ENCODE data around the gene PUSL1. TPM values are rescaled to one million over a fixed set of nuclear protein-coding genes. Genes with fewer than 3 reads are reported as not detected.

The PUSL1 gene
- total RNA-seq, 1 donor from 2014 or later, result 9.8 TPM

- no peak for DNase-seq (ENCODE audit: low read depth in 2 of 2)
Measured at GRCh38 chr1:1321477-1321876, 13.1 kb downstream of the PUSL1 start.

- no peak for DNase-seq (ENCODE audit: low read depth in 2 of 2)
Measured at GRCh38 chr1:1322418-1322817, 14.0 kb downstream of the PUSL1 start.

GRCh38 chr1:1322952-1323351 lies 14.6 kb downstream of the PUSL1 start:
- no peak for DNase-seq (ENCODE audit: low read depth in 2 of 2)

GRCh38 chr1:1324084-1324523 lies 15.7 kb downstream of the PUSL1 start:
- no peak for DNase-seq (ENCODE audit: low read depth in 2 of 2)

- DNase-seq (ENCODE audit: low read depth in 2 of 2), result peak; percentile 77 to 92
Measured at GRCh38 chr1:1324524-1325287, 16.3 kb downstream of the PUSL1 start, which contains the start of the genes CPTP and INTS11. Gene CPTP (plus strand): TSS chr1:1324802. CDS start chr1:1326911, 2,109 bp downstream. Gene INTS11 (minus strand): TSS chr1:1324660. CDS start chr1:1324608, 52 bp downstream.

- DNase-seq (ENCODE audit: low read depth in 2 of 2), result peak; percentile 30 to 67
Measured at GRCh38 chr1:1325288-1326074, 17.1 kb downstream of the PUSL1 start.

- DNase-seq (ENCODE audit: low read depth in 2 of 2), result no peak
Measured at GRCh38 chr1:1326075-1326605, 17.7 kb downstream of the PUSL1 start.

GRCh38 chr1:1327291-1327690 lies 18.9 kb downstream of the PUSL1 start:
- no peak for DNase-seq (ENCODE audit: low read depth in 2 of 2)

GRCh38 chr1:1328254-1328653 lies 19.9 kb downstream of the PUSL1 start:
- no peak for DNase-seq (ENCODE audit: low read depth in 2 of 2)

- no peak for DNase-seq (ENCODE audit: low read depth in 2 of 2)
Measured at GRCh38 chr1:1329304-1330210, 21.2 kb downstream of the PUSL1 start.

- no peak for DNase-seq (ENCODE audit: low read depth in 2 of 2)
Measured at GRCh38 chr1:1330366-1331067, 22.1 kb downstream of the PUSL1 start.

- no peak for DNase-seq (ENCODE audit: low read depth in 2 of 2)
Measured at GRCh38 chr1:1331068-1331965, 22.9 kb downstream of the PUSL1 start, which contains the start of gene TAS1R3. Gene TAS1R3 (plus strand): TSS chr1:1331280. CDS start chr1:1331346, 66 bp downstream.

GRCh38 chr1:1332031-1332755 lies 23.8 kb downstream of the PUSL1 start:
- no peak for DNase-seq (ENCODE audit: low read depth in 2 of 2)

GRCh38 chr1:1332774-1333480 lies 24.5 kb downstream of the PUSL1 start:
- DNase-seq (ENCODE audit: low read depth in 2 of 2), result no peak

- DNase-seq (ENCODE audit: low read depth in 2 of 2), result no peak
Measured at GRCh38 chr1:1333551-1334241, 25.3 kb downstream of the PUSL1 start.

GRCh38 chr1:1334835-1335234 lies 26.4 kb downstream of the PUSL1 start:
- no peak for DNase-seq (ENCODE audit: low read depth in 2 of 2)

GRCh38 chr1:1335283-1335682 lies 26.9 kb downstream of the PUSL1 start:
- DNase-seq (ENCODE audit: low read depth in 2 of 2), result no peak
